WTC11 (cell line): ENCODE data around the gene PKP1. TPM values are rescaled to one million over a fixed set of nuclear protein-coding genes. Genes with fewer than 3 reads are reported as not detected.

ENCODE experiments used
- ATAC-seq: fragments of 200-7000 bp; cut with Tn5 transposase; 2 replicates; pipeline ENCODE4 v1.10.0; 2021; ENCODE audit warnings: mild to moderate bottlenecking, moderate library complexity
- CTCF ChIA-PET: fragments of 300-600 bp; sonication (Branson Sonifier 250); formaldehyde crosslinking; loops from one replicate; lab custom pipeline; 2021; ENCODE audit warnings: antibody characterized with exemption; lab: Charles Lee
- POLR2A ChIA-PET: fragments of 350-600 bp; sonication (Branson Sonifier 250); formaldehyde crosslinking; loops from one replicate; lab custom pipeline; 2021; ENCODE audit warnings: antibody characterized with exemption; lab: Charles Lee
- DNase-seq: peaks from one replicate; pipeline ENCODE4 v3.0.0; 2021; ENCODE audit warnings: low spot score
- H3K27ac Mint-ChIP-seq: 2 replicates; pipeline ENCODE4 v1.8.0; 2021; ENCODE audit warnings: mixed read lengths
- H3K27me3 Mint-ChIP-seq: 2 replicates; pipeline ENCODE4 v1.8.0; 2021; ENCODE audit warnings: low read depth, mild to moderate bottlenecking, moderate library complexity, mixed read lengths
- H3K36me3 Mint-ChIP-seq: 2 replicates; pipeline ENCODE4 v1.8.0; 2021; ENCODE audit warnings: mixed read lengths
- H3K4me1 Mint-ChIP-seq: 2 replicates; pipeline ENCODE4 v1.8.0; 2022; ENCODE audit warnings: mixed read lengths
- H3K4me3 Mint-ChIP-seq: 2 replicates; pipeline ENCODE4 v1.8.0; 2021; ENCODE audit warnings: mild to moderate bottlenecking, moderate library complexity, mixed read lengths
- H3K9me3 Mint-ChIP-seq: 2 replicates; pipeline ENCODE4 v1.8.0; 2021; ENCODE audit warnings: mixed read lengths
- ESRRA ChIP-seq: sonication (generic); formaldehyde crosslinking; IDR thresholded peaks from 2 replicates; pipeline ENCODE4 v1.8.1; 2022; ENCODE audit warnings: mild to moderate bottlenecking, missing genetic modification reagents, borderline replicate concordance
- FOXK1 ChIP-seq: sonication (generic); formaldehyde crosslinking; IDR thresholded peaks from 2 replicates; pipeline ENCODE4 v1.8.0; 2022; ENCODE audit warnings: mild to moderate bottlenecking, moderate library complexity, missing genetic modification reagents
- FOXP1 ChIP-seq: sonication (generic); formaldehyde crosslinking; IDR thresholded peaks from 2 replicates; pipeline ENCODE4 v1.8.0; 2022; ENCODE audit warnings: missing genetic modification reagents, mild to moderate bottlenecking, moderate library complexity, borderline replicate concordance
- GABPB1 ChIP-seq: sonication (generic); formaldehyde crosslinking; IDR thresholded peaks from 2 replicates; pipeline ENCODE4 v1.8.1; 2023; ENCODE audit warnings: mild to moderate bottlenecking, missing genetic modification reagents
- GRHL2 ChIP-seq: fragments of 250-450 bp; sonication (Bioruptor Pico); IDR thresholded peaks from 2 replicates; pipeline ENCODE4 v1.8.0; 2022; ENCODE audit warnings: mild to moderate bottlenecking, moderate library complexity; ENCODE audit not compliant: insufficient replicate concordance, severe bottlenecking
- IRF2 ChIP-seq: sonication (generic); formaldehyde crosslinking; IDR thresholded peaks from 2 replicates; pipeline ENCODE4 v1.8.0; 2022; ENCODE audit warnings: low read depth, missing genetic modification reagents, borderline replicate concordance
- NR3C1 ChIP-seq: sonication (generic); formaldehyde crosslinking; conservative IDR thresholded peaks from 2 replicates; pipeline ENCODE4 v1.8.1; 2023; ENCODE audit warnings: low read depth, mild to moderate bottlenecking, missing genetic modification reagents
- SP1 ChIP-seq: sonication (generic); formaldehyde crosslinking; conservative IDR thresholded peaks from 2 replicates; pipeline ENCODE4 v1.8.1; 2022; ENCODE audit warnings: missing genetic modification reagents
- TCF7 ChIP-seq: sonication (generic); formaldehyde crosslinking; IDR thresholded peaks from 2 replicates; pipeline ENCODE4 v1.8.0; 2022; ENCODE audit warnings: mild to moderate bottlenecking, low read depth, missing genetic modification reagents, moderate library complexity
- TEAD4 ChIP-seq: sonication (generic); formaldehyde crosslinking; IDR thresholded peaks from 2 replicates; pipeline ENCODE4 v1.8.0; 2022; ENCODE audit warnings: mild to moderate bottlenecking, missing genetic modification reagents
- ZNF219 ChIP-seq: sonication (generic); formaldehyde crosslinking; IDR thresholded peaks from 2 replicates; pipeline ENCODE4 v1.8.0; 2023; ENCODE audit warnings: missing genetic modification reagents, mild to moderate bottlenecking, borderline replicate concordance
- ZNF396 ChIP-seq: fragments of 250-450 bp; sonication (Bioruptor Pico); IDR thresholded peaks from 2 replicates; pipeline ENCODE4 v1.8.0; 2021; ENCODE audit warnings: mild to moderate bottlenecking, moderate library complexity, borderline replicate concordance
- total RNA-seq: library from RNA; stranded (reverse); gene quantifications from 3 replicates; pipeline ENCODE4 v1.2.3, GENCODE V29; 2021
- TF ChIP-seq, protein P1 (sequence below): sonication (generic); formaldehyde crosslinking; IDR thresholded peaks from 2 replicates; pipeline ENCODE4 v1.8.1; 2023; ENCODE audit warnings: mild to moderate bottlenecking, moderate library complexity, missing genetic modification reagents
- TF ChIP-seq, protein P2 (sequence below): sonication (generic); formaldehyde crosslinking; IDR thresholded peaks from 2 replicates; pipeline ENCODE4 v1.8.1; 2022; ENCODE audit warnings: mild to moderate bottlenecking, missing genetic modification reagents, moderate library complexity, borderline replicate concordance
- TF ChIP-seq, protein P3 (sequence below): sonication (generic); formaldehyde crosslinking; IDR thresholded peaks from 2 replicates; pipeline ENCODE4 v1.8.1; 2022; ENCODE audit warnings: low read depth, mild to moderate bottlenecking, moderate library complexity, missing genetic modification reagents, borderline replicate concordance
- TF ChIP-seq, protein P4 (sequence below): fragments of 250-450 bp; sonication (Bioruptor Pico); IDR thresholded peaks from 2 replicates; pipeline ENCODE4 v1.9.0; 2021; ENCODE audit warnings: mild to moderate bottlenecking
- TF ChIP-seq, protein P5 (sequence below): sonication (generic); formaldehyde crosslinking; IDR thresholded peaks from 2 replicates; pipeline ENCODE4 v1.8.0; 2022; ENCODE audit warnings: mild to moderate bottlenecking, missing genetic modification reagents
- TF ChIP-seq, protein P6 (sequence below): sonication (generic); formaldehyde crosslinking; IDR thresholded peaks from 2 replicates; pipeline ENCODE4 v1.8.1; 2023; ENCODE audit warnings: mild to moderate bottlenecking, missing genetic modification reagents, moderate library complexity
- TF ChIP-seq, protein P7 (sequence below): sonication (generic); formaldehyde crosslinking; IDR thresholded peaks from 2 replicates; pipeline ENCODE4 v1.8.0; 2023; ENCODE audit warnings: missing genetic modification reagents

The PKP1 gene
- total RNA-seq, 1 experiment from 2014 or later: 0.24 TPM

DNA sequence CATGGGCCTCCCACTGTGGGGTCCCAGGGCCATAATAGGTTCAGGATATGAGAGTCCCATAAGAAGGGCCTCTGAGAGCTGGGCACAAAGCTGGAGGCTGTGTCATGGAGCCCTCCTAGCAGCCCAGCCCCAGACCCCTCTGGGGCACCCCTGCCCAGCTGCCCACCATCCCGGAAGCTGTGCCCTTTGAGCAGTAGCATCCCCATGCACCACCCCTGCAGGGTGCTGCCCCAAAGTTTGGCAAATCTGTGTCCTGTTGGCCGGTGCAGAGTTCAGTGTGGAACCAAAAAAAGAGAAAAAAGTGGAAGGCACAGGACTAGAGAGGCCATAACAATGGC is 76.5 kb downstream of the PKP1 start (continued):
- TF ChIP-seq, protein P1, sequence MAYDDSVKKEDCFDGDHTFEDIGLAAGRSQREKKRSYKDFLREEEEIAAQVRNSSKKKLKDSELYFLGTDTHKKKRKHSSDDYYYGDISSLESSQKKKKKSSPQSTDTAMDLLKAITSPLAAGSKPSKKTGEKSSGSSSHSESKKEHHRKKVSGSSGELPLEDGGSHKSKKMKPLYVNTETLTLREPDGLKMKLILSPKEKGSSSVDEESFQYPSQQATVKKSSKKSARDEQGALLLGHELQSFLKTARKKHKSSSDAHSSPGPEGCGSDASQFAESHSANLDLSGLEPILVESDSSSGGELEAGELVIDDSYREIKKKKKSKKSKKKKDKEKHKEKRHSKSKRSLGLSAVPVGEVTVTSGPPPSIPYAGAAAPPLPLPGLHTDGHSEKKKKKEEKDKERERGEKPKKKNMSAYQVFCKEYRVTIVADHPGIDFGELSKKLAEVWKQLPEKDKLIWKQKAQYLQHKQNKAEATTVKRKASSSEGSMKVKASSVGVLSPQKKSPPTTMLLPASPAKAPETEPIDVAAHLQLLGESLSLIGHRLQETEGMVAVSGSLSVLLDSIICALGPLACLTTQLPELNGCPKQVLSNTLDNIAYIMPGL (CRISPR knock-in tag): no peak
- TF ChIP-seq ESRRA (CRISPR knock-in tag) (no peak), ZNF396 (no peak), FOXP1 (CRISPR knock-in tag) (no peak), SP1 (no peak), FOXK1 (CRISPR knock-in tag) (no peak), GRHL2 (CRISPR knock-in tag) (no peak), ZNF219 (CRISPR knock-in tag) (no peak)
- TF ChIP-seq, protein P2, sequence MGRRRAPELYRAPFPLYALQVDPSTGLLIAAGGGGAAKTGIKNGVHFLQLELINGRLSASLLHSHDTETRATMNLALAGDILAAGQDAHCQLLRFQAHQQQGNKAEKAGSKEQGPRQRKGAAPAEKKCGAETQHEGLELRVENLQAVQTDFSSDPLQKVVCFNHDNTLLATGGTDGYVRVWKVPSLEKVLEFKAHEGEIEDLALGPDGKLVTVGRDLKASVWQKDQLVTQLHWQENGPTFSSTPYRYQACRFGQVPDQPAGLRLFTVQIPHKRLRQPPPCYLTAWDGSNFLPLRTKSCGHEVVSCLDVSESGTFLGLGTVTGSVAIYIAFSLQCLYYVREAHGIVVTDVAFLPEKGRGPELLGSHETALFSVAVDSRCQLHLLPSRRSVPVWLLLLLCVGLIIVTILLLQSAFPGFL: no peak
- TF ChIP-seq, protein P3, sequence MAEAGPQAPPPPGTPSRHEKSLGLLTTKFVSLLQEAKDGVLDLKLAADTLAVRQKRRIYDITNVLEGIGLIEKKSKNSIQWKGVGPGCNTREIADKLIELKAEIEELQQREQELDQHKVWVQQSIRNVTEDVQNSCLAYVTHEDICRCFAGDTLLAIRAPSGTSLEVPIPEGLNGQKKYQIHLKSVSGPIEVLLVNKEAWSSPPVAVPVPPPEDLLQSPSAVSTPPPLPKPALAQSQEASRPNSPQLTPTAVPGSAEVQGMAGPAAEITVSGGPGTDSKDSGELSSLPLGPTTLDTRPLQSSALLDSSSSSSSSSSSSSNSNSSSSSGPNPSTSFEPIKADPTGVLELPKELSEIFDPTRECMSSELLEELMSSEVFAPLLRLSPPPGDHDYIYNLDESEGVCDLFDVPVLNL (CRISPR knock-in tag): no peak
- TF ChIP-seq, protein P4, sequence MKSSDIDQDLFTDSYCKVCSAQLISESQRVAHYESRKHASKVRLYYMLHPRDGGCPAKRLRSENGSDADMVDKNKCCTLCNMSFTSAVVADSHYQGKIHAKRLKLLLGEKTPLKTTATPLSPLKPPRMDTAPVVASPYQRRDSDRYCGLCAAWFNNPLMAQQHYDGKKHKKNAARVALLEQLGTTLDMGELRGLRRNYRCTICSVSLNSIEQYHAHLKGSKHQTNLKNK (CRISPR knock-in tag): no peak
- TF ChIP-seq, protein P5, sequence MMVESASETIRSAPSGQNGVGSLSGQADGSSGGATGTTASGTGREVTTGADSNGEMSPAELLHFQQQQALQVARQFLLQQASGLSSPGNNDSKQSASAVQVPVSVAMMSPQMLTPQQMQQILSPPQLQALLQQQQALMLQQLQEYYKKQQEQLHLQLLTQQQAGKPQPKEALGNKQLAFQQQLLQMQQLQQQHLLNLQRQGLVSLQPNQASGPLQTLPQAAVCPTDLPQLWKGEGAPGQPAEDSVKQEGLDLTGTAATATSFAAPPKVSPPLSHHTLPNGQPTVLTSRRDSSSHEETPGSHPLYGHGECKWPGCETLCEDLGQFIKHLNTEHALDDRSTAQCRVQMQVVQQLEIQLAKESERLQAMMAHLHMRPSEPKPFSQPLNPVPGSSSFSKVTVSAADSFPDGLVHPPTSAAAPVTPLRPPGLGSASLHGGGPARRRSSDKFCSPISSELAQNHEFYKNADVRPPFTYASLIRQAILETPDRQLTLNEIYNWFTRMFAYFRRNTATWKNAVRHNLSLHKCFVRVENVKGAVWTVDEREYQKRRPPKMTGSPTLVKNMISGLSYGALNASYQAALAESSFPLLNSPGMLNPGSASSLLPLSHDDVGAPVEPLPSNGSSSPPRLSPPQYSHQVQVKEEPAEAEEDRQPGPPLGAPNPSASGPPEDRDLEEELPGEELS (CRISPR knock-in tag): no peak
- TF ChIP-seq, protein P6, sequence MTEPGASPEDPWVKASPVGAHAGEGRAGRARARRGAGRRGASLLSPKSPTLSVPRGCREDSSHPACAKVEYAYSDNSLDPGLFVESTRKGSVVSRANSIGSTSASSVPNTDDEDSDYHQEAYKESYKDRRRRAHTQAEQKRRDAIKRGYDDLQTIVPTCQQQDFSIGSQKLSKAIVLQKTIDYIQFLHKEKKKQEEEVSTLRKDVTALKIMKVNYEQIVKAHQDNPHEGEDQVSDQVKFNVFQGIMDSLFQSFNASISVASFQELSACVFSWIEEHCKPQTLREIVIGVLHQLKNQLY: no peak

DNA sequence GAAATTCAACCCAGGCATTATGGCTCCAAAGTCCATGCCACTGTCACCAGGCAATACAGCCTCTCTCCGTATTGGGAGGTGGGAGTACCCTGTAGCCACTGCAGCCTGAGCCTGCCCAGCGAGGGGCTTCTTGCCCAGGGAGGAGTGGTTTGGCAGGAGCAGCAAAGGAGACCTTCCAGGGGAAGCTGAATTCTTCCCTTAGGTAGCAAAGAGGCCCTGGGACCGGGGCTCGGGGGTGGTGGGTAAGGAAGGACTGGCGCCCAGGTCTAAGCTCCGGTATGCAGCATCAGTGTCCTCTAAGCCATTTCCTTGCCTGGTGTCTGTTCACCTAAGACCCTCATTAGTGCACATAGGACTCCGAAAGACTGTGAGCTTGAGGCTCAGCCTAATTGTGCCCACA is 77.2 kb downstream of the PKP1 start:
- peaks cover 18% of the 10 kb centered on the region for H3K4me1 Mint-ChIP-seq
- TF ChIP-seq, protein P7, sequence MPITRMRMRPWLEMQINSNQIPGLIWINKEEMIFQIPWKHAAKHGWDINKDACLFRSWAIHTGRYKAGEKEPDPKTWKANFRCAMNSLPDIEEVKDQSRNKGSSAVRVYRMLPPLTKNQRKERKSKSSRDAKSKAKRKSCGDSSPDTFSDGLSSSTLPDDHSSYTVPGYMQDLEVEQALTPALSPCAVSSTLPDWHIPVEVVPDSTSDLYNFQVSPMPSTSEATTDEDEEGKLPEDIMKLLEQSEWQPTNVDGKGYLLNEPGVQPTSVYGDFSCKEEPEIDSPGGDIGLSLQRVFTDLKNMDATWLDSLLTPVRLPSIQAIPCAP (CRISPR knock-in tag): no peak
- TF ChIP-seq TCF7 (CRISPR knock-in tag): no peak
- no peak for TF ChIP-seq GABPB1 (CRISPR knock-in tag)
- TF ChIP-seq IRF2 (CRISPR knock-in tag): no peak
- no peak for TF ChIP-seq NR3C1
- TF ChIP-seq, protein P3 (CRISPR knock-in tag): no peak
- TF ChIP-seq TEAD4 (CRISPR knock-in tag): no peak
- no peak overlapping the region for H3K27ac Mint-ChIP-seq
- ATAC-seq (no peak), DNase-seq (no peak)
- H3K4me3 Mint-ChIP-seq: no peak overlapping the region
- CTCF ChIA-PET: interaction anchor here (1.0 to 7.5 kb wide), 26 partner anchors 13 to 246 kb away, joined by 3 to 175 read pairs (median 8); partner anchors contain the start of genes PKP1, TMEM9 and TNNT2
- H3K9me3 Mint-ChIP-seq: no peaks in the 10 kb centered on the region
- H3K36me3 Mint-ChIP-seq: no peaks in the 10 kb centered on the region
- peaks cover 3% of the 10 kb centered on the region; the same call in 1 of the 2 replicates for H3K27me3 Mint-ChIP-seq
- POLR2A ChIA-PET: interaction anchor here (1.3 kb wide), 1 partner anchor 16 kb away, joined by 4 read pairs; no protein-coding TSS in a partner anchor
